HG03175 (cell line): ENCODE results near the gene CHMP1A.

Experiments used
- ATAC-seq: cut with Tn5 transposase; IDR thresholded peaks from one replicate; pipeline ENCODE4 v1.9.1; 2021; ENCODE audit warnings: mild to moderate bottlenecking, moderate library complexity; ENCODE audit not compliant: unreplicated experiment

The CHMP1A gene

DNA sequence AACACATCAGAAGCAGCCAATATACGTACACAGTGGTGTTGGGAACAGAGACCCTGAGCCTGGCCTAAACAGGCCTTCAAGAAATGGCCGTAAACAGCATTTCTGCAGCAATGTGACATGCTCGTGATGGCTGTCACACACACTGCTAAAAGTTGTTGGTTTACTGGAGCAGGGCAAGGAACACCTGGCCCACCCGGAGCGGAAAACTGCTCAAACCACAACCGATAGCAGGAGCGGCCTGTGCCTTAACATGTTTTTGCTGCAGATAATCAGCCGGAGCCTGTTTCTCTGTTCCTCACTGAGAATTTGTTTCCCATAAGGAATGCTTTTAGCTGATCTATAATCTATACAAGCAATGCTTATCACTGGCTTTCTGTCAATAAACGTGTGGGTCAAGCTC lies 50.1 kb downstream of the CHMP1A start:
- no peak for ATAC-seq

DNA sequence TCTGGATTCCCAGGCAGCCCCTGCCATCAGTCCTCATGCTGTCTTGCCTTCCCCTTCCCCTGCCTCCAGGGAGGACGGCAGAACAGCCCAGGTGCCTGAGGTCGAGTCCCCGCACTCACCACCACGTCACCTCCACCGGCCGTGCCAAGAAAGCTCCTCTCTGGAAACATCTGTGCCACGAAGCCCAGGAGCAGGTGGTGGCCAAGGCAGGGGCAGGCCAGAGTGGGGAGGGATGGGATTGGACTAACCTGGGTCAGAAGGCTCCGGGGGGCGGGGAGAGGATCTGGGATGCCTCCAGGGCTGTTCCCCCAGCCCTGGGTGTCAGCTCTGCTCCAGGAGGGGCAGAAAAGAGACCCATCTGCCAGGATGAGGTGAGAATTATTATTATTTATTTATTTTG lies 51.5 kb downstream of the CHMP1A start:
- no peak for ATAC-seq

DNA sequence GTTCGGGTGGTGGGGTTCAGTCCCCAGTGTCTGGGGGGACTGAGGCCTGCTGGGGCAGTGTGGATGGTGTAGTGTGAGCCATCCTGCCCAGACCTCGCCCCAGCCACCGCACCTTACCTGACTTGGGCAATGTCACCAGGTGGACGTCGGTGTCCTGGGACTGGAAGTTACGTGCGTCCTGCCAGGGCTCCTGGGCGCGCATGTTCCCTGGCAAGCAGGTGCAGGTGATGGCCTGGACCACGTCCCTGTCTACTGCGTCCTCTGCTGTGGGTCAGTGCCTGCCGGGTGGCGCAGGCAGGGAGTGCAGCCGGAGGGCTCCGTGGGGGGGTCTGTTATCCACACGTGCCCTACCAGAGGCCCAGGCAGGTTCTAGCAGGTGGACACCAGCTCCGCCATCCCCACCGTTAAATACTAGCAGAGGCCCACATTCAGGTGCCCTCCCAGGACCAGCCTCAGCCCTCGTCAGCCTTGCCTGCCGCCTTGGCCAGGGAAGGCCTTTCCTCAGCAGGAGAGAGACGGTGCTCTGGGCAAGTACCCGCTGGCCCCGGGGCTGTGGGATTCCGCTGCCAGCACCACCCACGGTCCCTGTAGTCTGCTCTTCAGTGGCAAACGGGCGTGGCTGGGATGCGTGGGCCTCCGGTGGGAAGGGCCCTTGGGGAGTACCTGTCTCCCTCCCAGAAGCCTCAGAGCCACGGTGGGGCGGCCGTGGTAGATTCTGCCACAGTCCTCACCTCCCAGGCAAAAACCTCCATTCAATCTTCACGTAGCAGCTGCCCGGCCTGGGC lies 52.1 kb downstream of the CHMP1A start:
- ATAC-seq = no peak

DNA sequence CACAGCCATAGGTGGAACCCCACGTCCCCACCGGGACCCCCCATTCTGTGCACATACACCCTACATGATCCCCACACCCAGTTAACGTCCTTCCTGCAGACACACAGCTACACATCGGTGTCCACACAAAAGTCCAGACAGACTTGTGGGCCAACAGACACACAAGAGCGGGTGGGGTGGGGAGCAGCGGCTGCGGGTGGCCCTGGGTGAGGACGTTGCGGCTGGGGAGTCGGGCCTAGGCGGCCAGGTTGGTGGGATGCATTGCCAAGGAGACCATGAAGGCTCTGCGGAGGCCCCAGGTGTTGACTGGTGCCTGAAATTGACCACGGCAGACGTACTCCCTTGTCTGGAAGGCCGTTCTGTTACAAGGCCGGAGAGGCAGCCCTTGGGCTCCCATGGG lies 52.7 kb downstream of the CHMP1A start:
- no peak for ATAC-seq

DNA sequence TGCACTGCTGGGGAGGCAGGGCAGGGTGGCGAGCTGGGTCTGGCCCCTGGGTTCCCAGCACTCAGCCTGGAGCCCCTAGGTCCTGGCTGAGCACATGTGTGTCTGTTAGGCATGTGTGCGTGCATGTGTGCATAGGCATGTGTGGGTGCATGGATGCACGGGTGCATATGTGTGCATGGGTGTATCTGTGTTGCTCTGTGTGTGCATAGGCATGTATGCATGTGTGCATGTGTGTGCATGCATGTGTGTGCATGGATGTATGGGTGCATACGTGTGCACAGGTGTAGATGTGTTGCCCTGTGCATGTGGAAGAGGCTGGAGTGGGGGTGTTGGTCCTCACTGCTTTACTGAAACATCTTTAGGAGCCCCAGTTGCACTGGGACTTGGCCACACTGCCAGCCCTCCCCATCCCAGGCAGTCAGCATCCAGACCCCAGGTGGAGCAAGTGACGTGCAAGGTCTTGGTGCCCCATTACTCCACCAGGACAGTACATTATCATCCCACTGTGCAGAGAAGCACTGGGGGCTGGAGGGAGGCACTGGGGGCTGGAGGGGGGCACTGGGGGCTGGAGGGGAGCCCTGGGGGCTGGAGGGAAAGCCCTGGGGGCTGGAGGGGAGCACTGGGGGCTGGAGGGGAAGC lies 54.4 kb downstream of the CHMP1A start:
- no peak for ATAC-seq

DNA sequence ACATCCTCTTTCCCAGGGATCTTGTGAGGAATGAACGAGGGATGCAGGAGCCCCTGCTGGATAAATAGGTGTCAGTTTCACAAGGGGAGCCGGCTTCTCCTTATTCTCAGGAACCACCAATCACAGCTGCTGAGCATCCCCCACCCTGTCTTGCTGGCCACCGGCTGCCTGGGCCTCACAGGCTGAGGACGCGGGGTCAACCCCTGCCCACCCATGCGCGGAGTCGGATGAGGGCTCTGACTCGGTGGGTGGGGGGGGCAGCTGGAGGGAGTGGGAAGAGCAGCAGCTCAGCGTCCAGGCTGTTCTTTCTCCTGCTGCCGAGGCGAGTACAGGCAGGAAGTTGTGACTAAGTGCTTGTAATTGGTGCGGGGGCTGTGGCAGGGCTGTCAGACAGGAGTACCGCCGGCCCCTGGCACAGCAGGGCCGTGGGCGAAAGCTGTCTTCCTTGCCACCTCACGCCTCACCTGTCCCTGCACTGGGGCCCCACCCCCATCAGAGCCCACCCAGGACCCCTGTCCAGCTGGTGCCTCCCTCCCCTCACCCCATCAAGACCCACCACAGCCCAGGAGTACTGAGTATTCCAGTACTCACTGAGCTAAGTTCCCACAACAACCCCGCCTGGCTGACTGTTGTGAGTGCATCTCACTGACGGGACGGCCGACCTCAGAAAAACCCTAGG lies 55.1 kb downstream of the CHMP1A start:
- ATAC-seq = no peak

DNA sequence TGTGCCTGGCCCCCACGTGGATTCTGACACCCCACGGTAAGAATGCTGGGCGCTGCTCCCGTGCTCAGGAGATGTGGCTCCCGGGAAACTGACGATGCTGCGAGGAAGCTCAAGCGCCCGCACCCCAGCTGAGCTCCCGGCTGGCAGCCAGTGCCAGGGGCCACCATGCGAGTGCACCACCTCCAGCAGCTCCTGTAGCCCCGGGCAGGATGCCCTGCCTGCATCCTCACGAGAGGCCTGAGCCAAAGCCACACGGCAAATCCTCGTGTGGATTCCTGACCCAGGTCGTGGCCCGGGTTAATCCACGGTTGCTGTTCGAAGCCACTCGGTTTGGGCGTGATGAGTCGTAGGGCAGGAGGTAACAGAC lies 55.6 kb downstream of the CHMP1A start:
- no peak for ATAC-seq

DNA sequence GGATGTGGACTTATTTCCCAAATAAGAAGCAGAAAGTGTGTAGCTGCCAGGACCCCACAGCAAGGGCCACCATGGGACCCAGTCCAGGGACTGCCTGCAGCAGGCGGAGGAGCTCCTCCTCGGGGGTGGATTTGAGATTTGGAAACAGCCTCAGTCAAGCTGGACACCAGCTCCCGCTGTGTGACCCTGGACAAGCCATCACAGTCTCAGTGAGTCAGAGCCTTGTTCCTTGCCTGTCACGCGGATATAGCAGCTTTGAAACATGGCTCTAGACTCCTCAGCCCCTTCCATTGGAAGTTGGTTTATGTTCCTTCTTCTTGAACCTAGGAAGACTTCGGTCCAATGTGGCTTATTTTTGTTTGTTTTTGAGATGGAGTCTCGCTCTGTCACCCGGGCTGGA lies 56.6 kb downstream of the CHMP1A start:
- no peak for ATAC-seq

DNA sequence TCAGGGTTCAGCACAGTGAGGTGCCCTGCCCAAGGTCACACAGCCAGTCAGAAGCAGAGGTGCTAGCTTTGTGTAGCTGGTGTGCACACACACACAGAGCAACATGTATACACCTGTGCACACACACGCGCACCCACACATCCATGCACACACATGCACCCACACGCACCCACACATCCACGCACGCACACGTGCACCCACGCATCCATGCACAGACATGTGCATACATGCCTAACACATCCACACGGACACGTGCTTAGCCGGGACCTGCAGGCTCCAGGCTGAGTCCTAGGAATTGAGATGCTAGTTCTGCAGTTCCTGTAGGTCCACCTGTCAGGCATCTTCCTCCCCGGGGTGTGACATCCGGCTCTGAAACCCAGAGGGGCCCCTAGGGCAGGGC lies 57.1 kb downstream of the CHMP1A start:
- no peak for ATAC-seq

DNA sequence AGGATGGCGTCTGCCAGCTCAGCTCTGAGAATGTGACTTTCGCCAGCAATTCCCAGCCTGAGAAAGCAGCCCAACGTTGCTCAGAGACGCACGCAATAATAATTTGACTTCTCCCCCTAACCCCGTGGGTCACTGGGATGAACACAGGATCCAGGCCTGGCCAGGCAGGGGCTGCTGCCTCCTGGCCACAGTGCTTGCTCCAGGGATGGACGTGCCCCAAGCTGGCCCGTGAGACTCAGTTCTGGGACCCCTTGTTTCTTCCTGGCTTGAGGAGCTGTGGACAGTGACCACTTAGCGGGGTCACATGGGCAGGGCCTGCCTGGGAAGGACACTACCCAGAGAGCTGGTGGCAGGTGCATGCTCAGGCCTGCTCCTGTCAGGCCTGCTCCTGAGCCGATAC lies 57.6 kb downstream of the CHMP1A start:
- no peak for ATAC-seq

DNA sequence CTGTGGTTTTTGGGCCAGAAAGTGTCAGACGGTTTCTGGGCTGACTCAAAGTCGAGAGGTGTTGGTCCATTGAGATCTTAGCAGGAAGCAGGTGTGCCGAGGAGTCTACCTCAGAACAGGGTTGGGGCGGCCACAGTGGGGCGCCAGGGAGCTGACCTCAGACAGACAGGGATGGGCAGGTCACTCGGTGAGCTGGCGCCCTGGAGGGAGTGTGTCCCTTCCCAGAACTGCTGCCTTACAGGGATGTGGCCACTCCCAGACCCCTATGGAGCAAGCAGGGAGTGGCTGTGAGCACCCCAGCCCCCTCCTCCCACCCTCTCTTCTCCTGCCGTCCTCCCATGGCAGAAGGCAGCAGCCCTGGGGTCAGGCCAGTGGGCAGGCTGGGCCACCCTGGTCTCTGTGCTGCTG lies 58.1 kb downstream of the CHMP1A start:
- no peak for ATAC-seq

DNA sequence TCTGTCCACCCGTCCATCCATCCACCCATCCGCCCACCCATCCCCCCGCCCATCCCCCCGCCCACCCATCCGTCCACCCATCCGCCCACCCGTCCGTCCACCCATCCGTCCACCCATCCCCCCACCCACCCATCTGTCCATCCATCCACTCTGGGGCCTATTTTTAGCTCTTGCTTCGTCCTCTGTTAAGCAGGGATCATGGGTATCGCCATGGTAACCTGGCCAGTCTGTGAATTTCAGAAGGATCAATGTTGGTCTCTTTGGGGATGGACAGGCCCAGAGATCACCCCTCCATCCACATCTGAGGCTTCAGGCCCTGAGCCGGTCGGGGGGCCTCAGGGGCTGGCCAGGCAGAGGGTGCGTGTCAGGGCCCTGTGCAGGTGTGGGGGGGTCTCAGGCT lies 59.3 kb downstream of the CHMP1A start:
- no peak for ATAC-seq

DNA sequence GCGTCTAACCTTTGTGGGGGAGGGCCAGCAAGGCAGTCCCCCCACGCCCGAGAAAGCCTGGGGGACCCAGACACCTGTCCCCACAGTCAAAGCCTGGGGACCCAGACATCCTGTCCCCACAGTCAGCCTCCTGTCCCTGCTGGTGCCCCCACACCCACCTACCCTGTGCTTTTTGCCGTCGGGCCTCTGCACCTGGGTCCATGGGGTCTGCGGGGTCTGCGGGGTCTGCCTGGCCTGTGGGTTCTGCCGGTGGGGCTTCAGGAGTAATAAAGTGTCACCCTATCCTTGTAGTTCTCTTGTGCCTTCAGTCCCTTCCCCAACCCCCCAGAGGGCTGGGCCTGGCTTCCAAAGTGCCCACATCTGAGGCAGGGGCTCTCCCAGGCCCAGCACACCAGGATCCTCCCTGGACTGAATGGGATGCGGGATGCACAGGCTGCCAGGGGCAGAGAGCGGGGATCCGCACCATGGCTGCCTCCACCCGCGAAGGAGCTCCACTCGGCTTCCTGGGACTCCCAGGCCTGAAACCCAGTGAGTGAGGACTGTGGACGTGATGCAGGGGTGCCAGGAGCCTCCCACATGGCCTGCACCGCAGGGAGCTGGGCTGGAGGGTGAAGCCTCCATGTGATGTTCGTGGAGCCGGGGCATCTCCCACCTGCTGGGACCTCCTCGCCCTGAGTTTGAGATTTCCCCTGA lies 60.4 kb downstream of the CHMP1A start:
- ATAC-seq = no peak

DNA sequence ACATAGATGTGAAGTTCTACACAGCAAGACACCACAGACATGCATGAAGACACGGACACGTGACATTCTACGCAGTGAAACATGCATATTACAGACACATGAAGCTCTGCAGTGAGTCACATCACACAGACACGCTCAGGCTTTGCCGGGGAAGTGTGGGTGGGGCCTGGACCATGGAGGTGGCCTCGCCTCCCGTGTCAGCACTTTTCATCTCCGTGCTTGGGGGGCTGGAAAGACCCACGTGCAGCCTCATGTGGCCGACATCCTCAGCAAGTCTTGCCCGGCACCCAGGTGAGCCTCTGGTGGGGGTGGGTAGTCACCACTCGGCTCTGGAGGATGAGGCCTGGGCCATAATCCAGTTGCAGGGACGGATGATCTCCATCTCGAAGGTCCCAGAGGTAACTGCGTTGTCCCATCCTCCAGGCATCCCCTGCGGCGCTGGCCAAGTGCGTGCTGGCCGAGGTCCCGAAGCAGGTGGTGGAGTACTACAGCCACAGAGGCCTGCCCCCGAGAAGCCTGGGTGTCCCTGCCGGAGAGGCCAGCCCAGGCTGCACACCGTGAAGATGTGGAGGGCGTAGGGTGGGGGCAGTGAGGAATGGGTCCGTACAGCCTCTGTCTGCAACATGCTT lies 61.3 kb downstream of the CHMP1A start:
- no peak for ATAC-seq

DNA sequence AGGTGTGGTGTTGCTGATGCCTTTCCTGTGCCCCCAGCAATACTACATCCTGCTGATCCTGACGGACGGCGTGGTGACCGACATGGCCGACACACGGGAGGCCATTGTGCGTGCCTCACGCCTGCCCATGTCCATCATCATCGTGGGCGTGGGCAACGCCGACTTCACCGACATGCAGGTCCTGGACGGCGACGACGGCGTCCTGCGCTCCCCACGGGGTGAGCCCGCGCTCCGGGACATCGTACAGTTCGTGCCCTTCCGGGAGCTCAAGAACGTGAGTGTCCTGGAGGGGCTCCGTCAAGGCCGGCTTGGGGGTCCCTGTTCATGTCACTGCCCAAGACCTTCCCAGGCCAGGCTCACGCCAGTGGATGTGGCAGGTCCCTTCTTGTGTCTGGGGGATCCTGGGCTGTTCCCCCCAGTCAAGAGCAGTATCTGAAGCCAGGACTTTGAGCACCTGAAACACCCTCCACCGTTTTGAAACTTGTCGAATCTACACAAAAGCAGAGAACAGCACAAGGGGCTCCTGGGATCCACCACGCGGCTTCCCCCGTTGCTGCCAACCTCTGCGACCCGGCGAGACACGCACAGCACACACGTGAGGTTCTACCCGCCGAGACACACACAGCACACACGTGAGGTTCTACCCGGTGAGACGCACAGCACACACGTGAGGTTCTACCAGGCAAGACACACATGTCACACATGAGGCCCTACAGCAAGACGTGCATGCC lies 62.0 kb downstream of the CHMP1A start:
- ATAC-seq = no peak
